Measurements from ENCODE around the gene OR1F1.
A peak's percentile ranks its signal among the peaks of the same experiment; 100 is the strongest.

Gene OR1F1

GRCh38 chr16:3234857-3235561 is 47.0 kb downstream of the OR1F1 start, which contains the start of gene ZNF200:
TSS of gene ZNF200 (minus strand) at chr16:3235158. CDS start at chr16:3233755, 1,403 bp downstream.
- ATAC-seq (ENCODE audit: low read depth): peak; percentile 95
- Histone ChIP-seq H3K4me3 (ENCODE audit: severe bottlenecking) (peak within 1 kb of the TSS; percentile 100), H3K27me3 (ENCODE audit: insufficient read depth, poor library complexity, severe bottlenecking) (no peaks in the 10 kb centered on the region), H3K4me1 (ENCODE audit: insufficient read depth, poor library complexity, severe bottlenecking) (peaks cover 5% of the 10 kb centered on the region), H3K36me3 (ENCODE audit: low read depth) (peaks cover 36% of the 10 kb centered on the region), H3K27ac (ENCODE audit: poor library complexity, severe bottlenecking) (peak within 1 kb of the TSS; percentile 62), H3K9me3 (ENCODE audit: severe bottlenecking) (no peaks in the 10 kb centered on the region)
- TF ChIP-seq CTCF (IDR thresholded peaks at IDR 0.05; ENCODE audit: poor library complexity, severe bottlenecking): no peak
- DNase-seq (ENCODE audit: low spot score): peak; percentile 96

- no peaks in the 10 kb centered on the region for H3K27me3 ChIP-seq (ENCODE audit: insufficient read depth, poor library complexity, severe bottlenecking)
Measured at GRCh38 chr16:3235856-3236669, 48.1 kb downstream of the OR1F1 start.

GRCh38 chr16:3241761-3242160 is 53.8 kb downstream of the OR1F1 start:
- no peaks in the 10 kb centered on the region for H3K36me3 ChIP-seq (ENCODE audit: low read depth)
- no peaks in the 10 kb centered on the region for H3K4me1 ChIP-seq (ENCODE audit: insufficient read depth, poor library complexity, severe bottlenecking)
- no peaks in the 10 kb centered on the region for H3K9me3 ChIP-seq (ENCODE audit: severe bottlenecking)
- H3K27ac ChIP-seq (ENCODE audit: poor library complexity, severe bottlenecking): no peak overlapping the region
- no peak for ATAC-seq (ENCODE audit: low read depth)
- no peak for DNase-seq (ENCODE audit: low spot score)
- no peak for TF ChIP-seq CTCF (IDR thresholded peaks at IDR 0.05; ENCODE audit: poor library complexity, severe bottlenecking)
- H3K27me3 ChIP-seq (ENCODE audit: insufficient read depth, poor library complexity, severe bottlenecking): no peaks in the 10 kb centered on the region
- H3K4me3 ChIP-seq (ENCODE audit: severe bottlenecking): no peak overlapping the region

More at GRCh38 chr16:3235856-3236669, 48.1 kb downstream of the OR1F1 start:
- peaks cover 26% of the 10 kb centered on the region for H3K36me3 ChIP-seq (ENCODE audit: low read depth)
- TF ChIP-seq CTCF (IDR thresholded peaks at IDR 0.05; ENCODE audit: poor library complexity, severe bottlenecking): no peak
- no peak overlapping the region for H3K27ac ChIP-seq (ENCODE audit: poor library complexity, severe bottlenecking)
- ATAC-seq (ENCODE audit: low read depth) (no peak), DNase-seq (ENCODE audit: low spot score) (no peak)
- H3K4me3 ChIP-seq (ENCODE audit: severe bottlenecking): no peak overlapping the region
- no peaks in the 10 kb centered on the region for H3K9me3 ChIP-seq (ENCODE audit: severe bottlenecking)
- peaks cover 5% of the 10 kb centered on the region for H3K4me1 ChIP-seq (ENCODE audit: insufficient read depth, poor library complexity, severe bottlenecking)

DNA sequence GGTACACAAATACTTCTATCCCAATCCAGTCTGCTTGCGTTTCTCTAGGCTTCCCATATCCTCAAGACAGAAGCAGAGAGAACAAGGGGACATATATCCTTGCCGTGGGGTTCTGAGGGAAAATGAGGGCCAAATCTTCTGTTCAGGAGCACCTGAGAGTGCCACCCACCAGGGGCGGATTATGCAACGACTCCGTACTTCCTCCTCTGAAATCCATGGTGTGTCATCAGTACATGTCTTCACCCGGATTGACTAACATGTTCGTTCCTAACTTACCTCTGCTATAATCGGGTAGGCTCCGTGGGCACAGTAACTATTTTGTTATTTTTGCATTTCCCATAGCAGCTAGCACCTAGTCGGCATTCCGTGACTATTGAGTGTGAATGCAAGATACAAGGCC is 54.7 kb downstream of the OR1F1 start:
- Histone ChIP-seq H3K9me3 (ENCODE audit: severe bottlenecking) (no peaks in the 10 kb centered on the region), H3K36me3 (ENCODE audit: low read depth) (no peaks in the 10 kb centered on the region), H3K27me3 (ENCODE audit: insufficient read depth, poor library complexity, severe bottlenecking) (no peaks in the 10 kb centered on the region), H3K4me3 (ENCODE audit: severe bottlenecking) (no peak overlapping the region), H3K27ac (ENCODE audit: poor library complexity, severe bottlenecking) (no peak overlapping the region), H3K4me1 (ENCODE audit: insufficient read depth, poor library complexity, severe bottlenecking) (no peaks in the 10 kb centered on the region)
- ATAC-seq (ENCODE audit: low read depth) (peak; percentile 35; the same call in 1 of the 3 replicates), DNase-seq (ENCODE audit: low spot score) (no peak)
- no peak for TF ChIP-seq CTCF (IDR thresholded peaks at IDR 0.05; ENCODE audit: poor library complexity, severe bottlenecking)
